Fibroblast of pulmonary artery (primary cell): ENCODE data around the gene LRRC43.

Experiments used
- DNase-seq: peaks from one replicate; pipeline ENCODE4 v3.0.0-alpha.2; 2010; ENCODE audit warnings: low read depth
- H3K4me3 ChIP-seq: replicated peaks from 2 replicates; pipeline ENCODE4 v1.5.1; 2011; ENCODE audit warnings: low read depth, mild to moderate bottlenecking, control low read depth, low read length, moderate library complexity
- TF ChIP-seq, protein P1 (sequence below): IDR thresholded peaks from 2 replicates; pipeline ENCODE4 v1.5.1; 2011; ENCODE audit warnings: mild to moderate bottlenecking, control low read depth, low read length, inconsistent platforms; ENCODE audit errors: missing control alignments

LRRC43 gene

DNA sequence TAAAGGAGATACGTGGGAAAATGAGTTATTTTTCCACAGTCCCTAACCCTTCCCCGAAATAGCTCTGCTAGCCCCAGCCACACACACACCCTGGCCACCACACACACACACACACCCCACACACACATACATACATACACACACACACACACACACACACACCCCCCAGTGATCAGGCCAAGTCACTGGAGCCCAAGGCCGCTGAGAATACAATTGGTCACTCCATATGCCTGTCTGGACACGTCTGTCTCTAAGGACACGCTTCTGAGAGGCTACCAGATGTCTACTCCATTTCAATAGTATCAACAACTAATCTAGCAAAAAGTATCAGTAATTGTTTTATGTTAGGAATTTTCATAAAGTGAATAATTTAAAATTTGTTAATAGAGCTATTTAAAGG, 55.9 kb downstream of the LRRC43 start:
- TF ChIP-seq, protein P1, sequence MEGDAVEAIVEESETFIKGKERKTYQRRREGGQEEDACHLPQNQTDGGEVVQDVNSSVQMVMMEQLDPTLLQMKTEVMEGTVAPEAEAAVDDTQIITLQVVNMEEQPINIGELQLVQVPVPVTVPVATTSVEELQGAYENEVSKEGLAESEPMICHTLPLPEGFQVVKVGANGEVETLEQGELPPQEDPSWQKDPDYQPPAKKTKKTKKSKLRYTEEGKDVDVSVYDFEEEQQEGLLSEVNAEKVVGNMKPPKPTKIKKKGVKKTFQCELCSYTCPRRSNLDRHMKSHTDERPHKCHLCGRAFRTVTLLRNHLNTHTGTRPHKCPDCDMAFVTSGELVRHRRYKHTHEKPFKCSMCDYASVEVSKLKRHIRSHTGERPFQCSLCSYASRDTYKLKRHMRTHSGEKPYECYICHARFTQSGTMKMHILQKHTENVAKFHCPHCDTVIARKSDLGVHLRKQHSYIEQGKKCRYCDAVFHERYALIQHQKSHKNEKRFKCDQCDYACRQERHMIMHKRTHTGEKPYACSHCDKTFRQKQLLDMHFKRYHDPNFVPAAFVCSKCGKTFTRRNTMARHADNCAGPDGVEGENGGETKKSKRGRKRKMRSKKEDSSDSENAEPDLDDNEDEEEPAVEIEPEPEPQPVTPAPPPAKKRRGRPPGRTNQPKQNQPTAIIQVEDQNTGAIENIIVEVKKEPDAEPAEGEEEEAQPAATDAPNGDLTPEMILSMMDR = no peak
- no peak for DNase-seq

DNA sequence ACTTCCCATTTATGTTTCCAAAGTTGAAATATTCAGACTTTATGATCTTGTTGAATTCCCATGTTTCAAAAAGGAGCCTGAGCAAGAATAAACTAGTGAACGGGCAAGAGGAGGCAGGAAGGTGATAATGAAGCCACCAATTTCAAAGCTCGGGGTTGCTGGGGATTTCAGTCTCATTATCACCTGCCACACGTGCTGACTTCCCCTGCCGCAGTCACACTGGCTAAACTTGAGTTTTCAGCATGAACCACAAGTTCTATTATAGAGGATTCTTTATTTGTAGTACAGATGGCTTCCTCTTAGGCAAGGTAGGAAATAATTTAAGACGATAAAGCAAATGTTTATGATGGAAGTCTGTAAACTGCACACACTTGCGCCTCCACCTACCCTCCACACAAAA, 61.0 kb downstream of the LRRC43 start:
- no peak for DNase-seq
- no peak overlapping the region for H3K4me3 ChIP-seq
- TF ChIP-seq, protein P1 = no peak

More for the DNA sequence above, 55.9 kb downstream of the LRRC43 start:
- H3K4me3 ChIP-seq = no peak overlapping the region

DNA sequence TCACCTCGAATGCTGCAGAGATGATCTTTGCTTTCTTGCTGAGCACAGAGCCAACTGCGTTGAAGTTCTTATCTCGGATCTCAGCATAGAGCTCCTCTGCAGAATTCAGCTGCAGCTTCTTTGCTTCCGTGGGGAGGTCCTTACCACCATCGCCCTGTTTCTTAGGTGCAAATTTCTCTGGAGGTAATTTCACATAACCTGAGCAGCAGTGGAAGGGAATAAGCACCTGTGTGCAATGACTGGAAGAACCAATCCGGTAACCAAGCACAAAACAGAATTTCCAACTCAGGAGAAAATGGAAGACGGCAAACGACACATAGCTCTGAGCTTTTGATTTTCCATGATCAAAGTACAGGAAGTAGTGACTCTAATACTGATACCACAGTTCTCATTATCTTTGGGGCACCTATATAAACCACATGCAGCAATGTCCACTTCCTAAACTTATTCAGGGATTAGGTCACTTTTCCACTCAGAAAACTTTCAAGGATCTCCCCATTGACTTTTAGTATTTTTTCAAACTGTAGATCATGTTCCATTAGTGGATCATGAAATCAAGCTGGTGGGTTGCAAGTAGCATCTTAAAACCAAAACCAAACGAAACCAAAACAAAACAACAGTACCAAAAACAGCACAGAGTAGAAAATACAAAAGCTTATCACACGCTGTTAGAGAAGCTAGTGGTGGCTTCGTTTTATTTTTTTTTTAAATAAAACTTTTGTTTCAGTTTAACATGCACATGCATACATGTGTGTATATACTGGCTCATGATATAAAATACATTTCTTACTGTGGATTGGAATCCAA, 61.8 kb downstream of the LRRC43 start:
- H3K4me3 ChIP-seq = no peak overlapping the region
- TF ChIP-seq, protein P1 = no peak
- DNase-seq = no peak

DNA sequence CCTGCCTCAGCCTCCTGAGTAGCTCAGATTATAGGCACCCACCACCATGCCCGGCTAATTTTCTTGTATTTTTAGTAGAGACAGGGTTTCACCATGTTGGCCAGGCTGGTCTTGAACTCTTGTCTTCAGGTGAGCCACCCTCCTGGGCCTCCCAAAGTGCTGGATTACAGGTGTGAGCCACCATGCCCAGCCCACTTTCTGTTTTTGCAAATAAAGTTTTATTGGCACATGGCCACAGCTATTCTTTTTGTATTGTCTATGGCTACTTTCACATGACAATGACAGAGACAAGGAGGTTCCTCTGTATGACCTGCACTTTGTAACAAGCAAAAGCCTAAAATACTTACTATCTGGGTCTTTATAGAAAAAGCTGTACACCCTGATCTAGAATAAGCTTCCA, 62.6 kb downstream of the LRRC43 start:
- DNase-seq = no peak
- TF ChIP-seq, protein P1 = no peak
- H3K4me3 ChIP-seq = no peak overlapping the region

DNA sequence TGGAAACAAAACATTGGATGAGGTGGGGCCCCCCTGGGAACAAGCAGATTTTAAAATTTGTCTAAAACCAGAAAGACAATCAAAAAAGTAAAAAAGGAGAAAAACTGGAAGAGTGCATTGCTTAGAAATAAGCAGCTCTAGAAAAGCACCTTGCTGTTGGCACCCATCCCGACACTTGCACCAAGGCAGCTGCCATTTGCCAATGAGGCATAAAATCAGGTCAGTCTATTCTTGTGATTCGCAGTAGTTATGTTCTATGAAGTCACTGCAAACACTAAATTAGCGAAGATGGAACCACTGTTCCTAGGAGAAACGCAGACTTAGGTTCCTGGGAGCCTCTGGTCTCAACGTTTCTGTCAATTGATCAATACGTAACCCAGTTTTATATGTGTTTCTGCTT, 67.1 kb downstream of the LRRC43 start:
- TF ChIP-seq, protein P1 = no peak
- H3K4me3 ChIP-seq = no peak overlapping the region
- DNase-seq = no peak

DNA sequence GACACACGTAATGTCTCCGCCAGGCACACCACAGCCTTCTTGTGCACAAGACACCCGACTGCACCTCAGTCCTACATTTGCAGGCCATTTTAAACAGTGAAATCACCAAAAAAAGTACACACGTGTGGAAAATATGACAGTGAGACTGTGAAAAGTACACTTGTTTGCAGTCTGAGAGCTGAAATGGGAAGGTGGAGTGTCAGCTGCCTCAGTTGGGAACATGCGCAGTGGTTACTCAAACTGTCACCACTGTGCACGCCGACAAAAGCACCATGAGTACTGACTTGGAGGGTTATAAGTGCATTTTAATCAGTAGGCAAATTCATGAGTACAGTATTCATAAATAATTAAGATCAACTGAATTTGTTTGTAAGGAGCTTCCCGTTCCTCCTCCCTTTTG, 67.6 kb downstream of the LRRC43 start:
- H3K4me3 ChIP-seq = no peak overlapping the region
- DNase-seq = no peak
- TF ChIP-seq, protein P1 = no peak
